ENCODE data around the gene SHH.
"Not testable (repeated sequence)": the region's sequence is repeated elsewhere in the genome, so short reads cannot be mapped to it uniquely, and the experiment has no call there.

The SHH gene

GRCh38 chr7:155819186-155819585 is 6.9 kb upstream of the SHH start:
- no peak for DNase-seq (ENCODE audit: low read depth, low spot score)

GRCh38 chr7:155818820-155819168 is 6.5 kb upstream of the SHH start:
- DNase-seq (ENCODE audit: low read depth, low spot score), result no peak

DNA sequence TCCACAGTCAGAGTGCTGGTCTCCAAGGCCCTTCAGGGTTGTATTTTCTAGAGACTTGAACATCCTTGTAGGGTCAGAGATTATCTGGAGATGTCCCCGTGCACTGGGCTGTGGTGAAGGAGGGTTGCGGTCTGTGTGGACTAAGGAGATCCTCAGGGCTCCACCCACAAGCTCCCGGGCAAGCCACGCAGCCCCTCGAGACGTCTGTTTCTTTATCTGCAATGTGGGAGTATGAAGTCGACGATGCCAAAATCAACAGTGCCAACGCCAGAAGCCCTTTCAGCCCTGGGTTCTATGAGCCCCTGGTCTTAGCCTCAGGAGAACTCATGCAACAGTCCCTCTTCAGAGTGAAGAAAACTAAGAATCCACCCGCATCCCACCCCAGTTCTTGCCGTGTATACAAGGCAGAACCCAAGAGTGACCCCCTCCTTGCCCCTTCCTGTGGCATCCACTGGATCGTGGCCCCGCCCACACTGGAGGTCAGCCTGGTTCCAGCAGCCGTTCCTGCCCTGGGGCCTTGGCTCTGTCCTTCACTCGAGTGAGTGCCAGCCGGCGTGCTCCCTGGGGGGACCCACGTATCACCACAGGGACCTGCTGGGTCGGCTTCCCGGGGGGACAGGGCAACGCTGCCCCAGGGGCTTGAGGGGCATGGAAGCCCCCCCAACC is 6.0 kb upstream of the SHH start:
- no peak for DNase-seq (ENCODE audit: low read depth, low spot score)

DNA sequence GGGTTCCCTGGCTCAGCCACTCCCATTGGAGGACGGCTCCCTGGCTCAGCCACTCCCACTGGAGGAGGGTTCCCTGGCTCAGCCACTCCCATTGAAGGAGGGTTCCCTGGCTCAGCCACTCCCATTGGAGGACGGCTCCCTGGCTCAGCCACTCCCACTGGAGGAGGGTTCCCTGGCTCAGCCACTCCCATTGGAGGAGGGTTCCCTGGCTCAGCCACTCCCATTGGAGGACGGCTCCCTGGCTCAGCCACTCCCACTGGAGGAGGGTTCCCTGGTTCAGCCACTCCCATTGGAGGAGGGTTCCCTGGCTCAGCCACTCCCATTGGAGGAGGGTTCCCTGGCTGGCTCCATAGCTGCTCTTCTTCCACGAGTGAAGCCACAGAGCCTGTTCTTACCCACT is 5.3 kb upstream of the SHH start:
- not testable (repeated sequence) for DNase-seq (ENCODE audit: low read depth, low spot score)

DNA sequence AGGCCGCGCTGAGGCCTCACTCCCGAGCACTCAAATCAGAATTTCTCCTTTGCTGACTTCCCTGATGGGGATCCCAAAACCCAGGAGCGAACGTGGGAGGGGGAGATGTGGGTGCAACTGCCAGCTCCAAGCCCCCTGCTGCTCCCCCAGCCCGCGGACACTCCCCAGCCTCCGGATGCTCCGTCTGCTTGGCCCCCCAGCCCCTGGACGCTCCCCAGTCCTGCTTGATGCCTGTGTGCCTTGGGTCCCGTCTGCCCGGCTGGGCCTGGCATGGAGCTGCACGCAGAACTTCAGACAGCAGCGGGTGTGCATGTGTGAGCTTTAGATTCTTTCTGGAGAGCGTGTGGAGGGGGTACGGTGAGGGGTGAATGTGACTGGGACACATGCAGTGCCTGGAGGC is 4.7 kb upstream of the SHH start:
- DNase-seq (ENCODE audit: low read depth, low spot score), result no peak

DNA sequence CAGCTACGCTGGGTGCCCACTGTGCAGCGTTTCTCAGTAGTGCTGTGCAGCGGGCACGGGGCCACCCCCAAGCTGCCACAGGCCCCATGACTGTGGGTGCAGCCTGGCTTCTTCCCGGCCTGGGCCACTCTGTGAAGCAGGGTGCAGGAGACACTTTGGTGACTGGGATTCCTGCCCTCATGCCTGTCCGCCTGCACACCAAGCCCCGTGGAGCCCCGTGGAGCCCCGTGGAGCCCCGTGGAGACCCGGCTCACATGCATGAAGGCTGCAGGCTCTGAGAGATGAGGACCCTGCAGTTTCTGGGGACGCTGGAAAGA is 3.9 kb upstream of the SHH start:
- no peak for DNase-seq (ENCODE audit: low read depth, low spot score)

DNA sequence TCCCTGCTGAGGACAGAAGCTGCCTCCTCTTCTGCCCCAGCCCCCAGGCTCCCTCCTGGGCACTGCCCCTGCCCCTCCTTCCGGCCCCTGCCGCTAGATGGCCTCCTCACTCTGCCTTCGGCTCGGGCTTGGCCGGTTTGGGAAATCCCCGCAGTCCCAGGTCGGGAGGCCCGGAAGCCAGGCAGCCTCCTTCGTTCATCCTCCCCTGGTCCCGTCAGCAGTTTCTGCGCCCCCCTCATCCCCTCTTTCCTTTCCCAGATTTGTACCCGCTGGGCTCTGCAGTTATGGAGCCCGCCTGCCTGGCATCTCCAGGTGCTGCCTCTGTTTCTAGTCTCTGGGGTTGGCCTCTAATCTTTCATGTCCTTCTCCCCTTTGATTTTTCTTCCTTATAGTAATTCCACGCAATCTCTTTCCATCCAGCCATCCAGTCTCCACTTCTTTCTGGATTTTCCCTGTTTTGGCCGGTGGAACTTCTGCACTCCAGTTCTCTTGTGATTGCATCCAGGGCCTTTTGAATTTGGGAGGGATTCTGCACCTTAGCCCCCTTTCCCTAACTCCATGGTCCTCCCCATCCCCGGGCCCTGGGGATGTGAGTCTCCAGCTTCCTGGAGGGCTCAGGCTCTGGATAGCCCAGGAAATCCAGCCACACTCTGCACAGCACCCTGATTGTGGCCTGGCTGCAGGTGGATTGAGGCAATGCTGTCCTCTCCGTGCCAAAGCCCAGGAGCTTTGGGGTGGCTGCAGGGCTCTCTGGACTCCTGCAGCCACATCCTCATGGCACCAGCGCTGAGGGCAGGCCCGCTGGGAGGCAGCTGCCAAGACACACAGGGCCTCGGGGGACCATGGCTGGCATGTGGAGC is 3.3 kb upstream of the SHH start:
- DNase-seq (ENCODE audit: low read depth, low spot score), result no peak

DNA sequence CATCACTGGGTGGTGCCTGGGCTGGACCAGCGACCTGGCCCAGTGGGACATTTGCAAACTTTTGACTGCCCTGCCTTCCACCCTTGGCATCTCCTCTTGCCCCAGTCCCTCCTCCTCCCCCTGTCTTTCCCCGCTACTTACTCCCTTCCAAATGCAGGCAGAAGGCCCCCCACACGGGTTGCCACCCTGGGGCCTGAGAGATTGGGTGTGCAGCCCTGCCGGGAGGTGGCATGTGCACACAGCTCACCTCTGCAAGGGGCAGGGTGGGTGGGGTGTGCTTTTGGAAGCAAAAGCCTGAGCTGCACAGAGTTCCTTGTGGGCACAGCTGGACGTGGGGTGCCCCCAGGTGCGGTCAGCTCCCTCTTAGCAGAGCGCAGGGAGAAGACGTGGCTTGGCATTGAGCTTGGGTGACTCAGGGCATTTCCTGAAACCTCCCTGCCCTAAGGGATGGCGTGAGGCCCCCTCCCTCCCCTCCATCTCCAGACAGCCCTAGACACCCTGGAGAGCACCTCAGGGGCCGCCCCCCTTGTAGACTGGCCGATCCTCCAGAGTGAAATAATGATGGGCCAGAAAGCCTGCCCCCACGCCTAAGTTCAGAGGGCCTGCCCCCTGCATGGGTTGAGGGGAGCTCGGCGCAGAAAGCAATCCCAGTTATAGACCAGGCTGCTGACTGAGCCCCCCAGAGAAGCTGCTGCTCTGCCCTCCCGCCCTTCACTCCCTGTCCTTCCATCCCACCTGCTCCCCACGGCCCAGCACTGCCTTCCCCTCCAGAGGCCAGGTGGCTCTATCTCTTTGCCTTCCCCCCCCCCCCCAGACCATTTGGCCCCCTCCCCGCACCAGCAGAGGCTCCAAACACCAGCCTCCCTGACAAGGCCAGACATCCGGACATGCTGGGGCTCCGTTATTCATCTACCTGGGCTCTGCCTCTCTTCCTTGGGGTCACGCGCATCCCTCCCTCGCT is 2.3 kb upstream of the SHH start:
- no peak for DNase-seq (ENCODE audit: low read depth, low spot score)

- DNase-seq (ENCODE audit: low read depth, low spot score), result no peak
Observed at GRCh38 chr7:155813546-155814315, 1.5 kb upstream of the SHH start.

DNA sequence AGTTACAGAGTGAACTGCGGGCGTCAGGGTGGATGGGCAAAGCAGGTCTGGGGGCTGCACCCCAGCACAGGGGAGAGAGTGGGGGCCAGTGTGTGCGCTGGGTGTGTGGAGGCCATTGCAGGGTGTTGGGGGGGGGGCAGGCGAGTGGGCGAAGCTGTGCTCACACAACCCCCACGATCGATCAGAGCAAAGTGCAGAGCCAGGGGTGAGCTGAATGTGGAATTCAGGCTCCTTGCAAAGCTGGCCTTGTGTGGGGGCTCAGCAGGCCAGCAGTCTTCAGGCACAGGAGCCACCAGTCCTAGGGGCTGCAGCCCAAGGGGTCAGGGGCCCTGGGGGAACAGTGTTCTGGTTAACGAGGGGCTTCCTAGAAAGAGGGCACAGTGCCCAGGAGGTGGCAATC is 862 bp upstream of the SHH start:
- no peak for DNase-seq (ENCODE audit: low read depth, low spot score)

GRCh38 chr7:155811560-155811894 is 736 bp downstream of the SHH start:
- no peak for DNase-seq (ENCODE audit: low read depth, low spot score)

- DNase-seq (ENCODE audit: low read depth, low spot score), result no peak
Observed at GRCh38 chr7:155810770-155811559, 1.3 kb downstream of the SHH start.

- no peak for DNase-seq (ENCODE audit: low read depth, low spot score)
Observed at GRCh38 chr7:155809947-155810769, 2.1 kb downstream of the SHH start.

GRCh38 chr7:155809332-155809946 is 2.8 kb downstream of the SHH start:
- no peak for DNase-seq (ENCODE audit: low read depth, low spot score)

DNA sequence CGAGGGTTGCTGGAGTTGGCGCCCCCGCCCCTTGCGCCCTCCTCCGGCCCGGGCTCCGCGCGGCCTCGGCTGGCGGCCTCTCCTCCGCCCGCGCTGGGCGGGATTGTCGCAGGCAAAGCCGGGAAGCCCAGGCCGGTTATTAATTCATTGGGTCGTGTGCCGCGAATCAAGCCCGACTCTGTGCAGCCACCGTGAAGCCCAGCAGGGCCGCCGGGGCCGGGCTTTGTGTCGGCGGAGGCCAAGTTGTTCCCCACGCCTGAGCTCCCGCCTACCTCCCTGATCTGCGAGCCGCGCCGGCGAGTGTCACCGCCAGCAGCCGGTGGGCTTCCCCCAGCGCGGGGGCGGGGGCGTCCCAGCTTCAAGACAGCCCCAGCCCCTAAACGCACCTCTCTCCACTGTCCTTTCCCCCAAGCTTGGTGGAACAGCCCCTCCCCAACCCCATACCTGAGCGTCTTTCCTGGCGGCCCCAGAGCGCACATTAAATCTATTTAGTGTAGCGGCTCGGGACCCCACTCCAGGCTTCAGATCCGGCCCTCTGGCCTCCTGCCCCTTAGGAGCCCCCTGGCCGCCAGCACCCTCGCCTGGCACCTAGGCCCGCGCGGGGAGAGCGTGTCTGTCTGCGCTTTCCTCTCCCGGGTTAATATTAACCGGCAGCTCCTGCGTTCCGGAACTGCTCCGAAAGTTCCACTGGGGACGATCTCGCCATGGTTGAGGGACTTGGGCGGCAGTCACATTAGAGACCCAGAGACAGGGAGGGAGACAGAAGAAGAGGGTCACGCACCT is 3.5 kb downstream of the SHH start:
- DNase-seq (ENCODE audit: low read depth, low spot score), result no peak

DNA sequence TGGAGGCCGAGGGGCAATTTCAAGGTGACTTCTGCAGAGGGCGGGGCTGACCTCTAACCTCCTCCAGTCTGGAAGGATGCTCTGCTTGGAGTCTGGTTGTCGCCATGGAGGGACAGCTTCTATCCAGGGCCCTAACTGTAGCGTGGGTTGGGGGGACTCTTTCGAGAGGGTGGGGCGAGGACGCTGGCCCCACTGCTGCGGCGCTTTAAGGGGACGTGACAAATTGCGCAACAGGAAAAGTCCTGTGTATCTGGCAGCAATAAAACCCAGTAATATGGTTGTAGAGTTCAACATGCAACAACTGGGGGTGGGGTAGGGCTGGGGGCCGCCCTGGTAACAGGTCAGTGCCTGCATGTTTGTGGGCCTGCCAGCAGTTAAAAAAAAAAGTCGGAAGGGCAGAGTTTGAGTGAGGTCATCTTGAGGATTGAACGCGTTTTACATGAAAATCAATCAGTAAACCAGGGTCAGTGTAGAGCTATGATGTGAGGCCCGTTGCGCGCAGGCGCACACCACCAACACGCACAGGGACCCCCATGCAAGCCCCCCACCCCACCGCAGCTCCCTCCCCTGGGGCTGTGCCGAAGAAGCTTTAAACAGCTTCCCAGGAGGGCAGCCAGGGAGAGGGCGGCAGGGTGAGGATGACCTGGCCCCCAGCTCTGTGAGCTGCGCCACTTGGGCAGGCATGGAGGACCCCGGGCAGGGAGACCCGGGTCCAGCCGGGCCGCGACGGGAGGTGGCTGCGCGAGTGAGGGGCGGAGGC is 4.3 kb downstream of the SHH start:
- no peak for DNase-seq (ENCODE audit: low read depth, low spot score)

- DNase-seq (ENCODE audit: low read depth, low spot score), result no peak
Observed at GRCh38 chr7:155807065-155807671, 5.1 kb downstream of the SHH start.
